Renal cortex interstitium (tissue), 11 donors: ENCODE measurements around the gene KIF1A. TPM values are rescaled to one million over a fixed set of nuclear protein-coding genes. Genes with fewer than 3 reads are reported as not detected.

ENCODE experiments used
- DNase-seq, 11 donors: peaks; one replicate each; pipeline ENCODE4 v3.0.0-alpha.2; 2013; ENCODE audit warnings: low read depth in 9 of 11, low spot score in 4 of 11; ENCODE audit errors: extremely low read depth in 1 of 11
- polyA plus RNA-seq, 3 donors: library from polyadenylated mRNA; unstranded; fragments of 120-200 nt; gene quantifications; one replicate each; pipeline ENCODE4 v1.2.1, GENCODE V29; 2013; ENCODE audit not compliant: insufficient read length in 3 of 3

The KIF1A gene
- polyA plus RNA-seq, 3 donors, result 10.7 to 14.0 (median 11.4) TPM

DNA sequence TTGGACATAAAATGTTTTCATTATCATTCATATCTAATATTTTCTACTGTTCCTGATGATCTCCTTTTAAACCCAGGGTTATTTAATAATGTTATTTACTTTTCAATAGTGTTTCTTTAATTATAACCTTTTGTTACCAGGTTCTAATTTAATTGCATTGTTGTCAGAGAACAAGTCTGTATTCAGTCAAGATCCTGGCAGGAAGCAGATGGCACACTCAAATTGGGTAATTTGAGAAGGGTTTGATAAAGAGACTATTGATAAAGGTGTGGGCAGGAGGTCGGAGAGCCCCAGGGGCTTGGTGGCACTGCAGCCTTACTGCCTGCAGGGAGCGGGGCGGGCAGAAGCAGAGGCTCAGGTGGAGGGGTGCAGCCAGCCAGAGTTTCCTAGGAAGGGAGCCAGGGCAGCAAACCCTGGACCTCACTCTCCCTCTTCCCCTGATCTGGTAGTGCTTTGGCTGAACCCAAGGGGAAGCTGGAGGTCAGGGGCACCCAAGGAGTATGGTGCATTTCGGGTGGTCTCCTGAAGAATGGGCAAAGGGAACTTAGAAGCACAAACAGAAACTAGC lies 2.3 kb upstream of the KIF1A start:
- no peak for DNase-seq

DNA sequence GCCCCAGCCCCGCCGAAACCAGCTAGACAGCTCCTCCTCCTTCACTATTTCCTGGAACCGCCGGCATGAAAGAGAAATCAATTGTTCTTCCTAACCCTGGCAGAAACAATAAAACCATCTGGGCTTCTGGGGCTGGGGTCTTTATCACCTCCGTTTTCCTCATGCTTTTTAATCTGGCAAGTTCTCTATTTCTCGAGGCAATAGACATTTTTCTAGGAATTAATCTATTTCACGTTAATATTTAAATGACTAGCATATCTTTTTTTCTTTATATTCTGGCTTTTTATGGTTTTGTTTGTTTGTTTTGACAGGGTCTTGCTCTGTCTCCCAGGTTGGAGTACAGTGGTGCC lies 1.4 kb upstream of the KIF1A start:
- no peak for DNase-seq

DNA sequence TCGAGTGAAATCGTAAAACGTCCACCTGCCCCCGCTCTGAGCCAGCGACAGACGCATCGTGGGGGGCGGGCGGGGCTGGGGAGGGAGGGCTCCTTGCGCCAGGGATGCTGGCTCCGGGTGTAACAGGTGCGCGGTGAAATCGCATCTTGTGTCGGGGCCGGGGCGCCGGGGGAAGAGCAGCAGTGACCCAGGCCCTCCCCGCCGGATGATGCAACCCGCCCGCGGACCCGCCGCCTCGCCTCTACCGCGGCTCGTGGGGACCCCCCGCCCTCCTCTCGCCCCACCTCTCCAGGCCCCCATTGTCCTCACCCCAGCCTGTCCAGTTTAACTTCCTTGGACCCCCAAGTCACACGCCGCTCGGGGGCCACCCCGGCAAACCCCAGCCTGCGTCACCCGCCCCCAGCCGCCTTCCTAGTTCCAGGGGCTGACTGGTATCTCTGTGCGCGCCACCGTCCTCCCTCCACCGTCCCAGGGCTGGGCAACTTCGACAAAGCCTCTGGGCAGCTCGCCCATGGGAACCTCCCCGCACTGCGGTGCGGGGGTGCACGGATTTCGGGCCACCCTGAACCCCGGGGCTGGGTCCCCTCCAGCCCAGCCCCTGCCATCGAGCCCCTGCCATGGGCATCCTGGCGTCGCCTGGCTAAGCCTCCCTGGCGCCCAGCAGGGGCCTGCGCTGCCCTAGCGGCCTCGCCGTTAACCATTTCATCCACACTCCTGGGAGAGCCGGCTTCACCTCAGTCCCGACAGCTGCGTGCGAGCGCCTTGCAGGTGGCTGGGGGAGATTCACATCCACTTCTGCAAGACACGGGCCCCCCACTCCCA lies 799 bp upstream of the KIF1A start:
- DNase-seq, result peak in 1 of 11 donors; percentile 15

DNA sequence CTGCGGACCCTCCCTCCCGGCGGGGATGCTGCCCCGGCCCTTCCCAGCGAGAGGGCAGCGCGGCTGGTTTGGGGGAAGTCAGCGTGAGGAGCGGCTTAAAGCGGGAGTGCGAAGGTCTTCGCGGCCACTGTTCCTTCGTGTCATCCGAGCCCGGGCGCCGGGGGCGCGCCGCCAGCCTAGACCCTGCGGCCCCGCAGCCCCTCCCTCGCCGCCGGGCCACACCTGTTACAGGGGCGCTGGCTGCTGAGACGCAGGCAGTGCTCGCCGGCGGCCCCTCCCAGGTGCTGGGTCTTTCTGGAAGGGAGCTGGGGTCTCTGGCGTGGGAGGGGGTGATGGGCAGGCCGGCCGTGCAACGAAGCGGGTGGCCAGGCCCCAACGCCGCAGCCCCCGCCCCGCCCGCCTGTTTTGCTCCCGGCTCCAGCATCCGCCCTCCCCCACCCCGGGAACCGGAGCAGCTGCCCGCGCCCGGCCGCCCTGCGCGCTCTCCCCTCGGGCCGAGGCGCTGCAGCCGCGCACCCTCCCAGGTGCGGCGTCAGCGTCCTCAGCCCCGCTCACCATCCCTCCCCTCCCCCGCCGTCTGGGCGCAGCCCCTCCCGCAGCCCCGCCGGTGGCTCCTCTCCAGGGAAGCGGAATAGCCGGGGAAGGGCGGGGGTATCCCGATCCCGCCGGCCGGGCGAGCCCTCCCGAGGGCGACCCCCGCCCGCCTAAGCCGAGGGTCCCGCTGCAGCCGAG lies 727 bp downstream of the KIF1A start:
- peak in 1 of 11 donors; percentile 30 for DNase-seq

- DNase-seq, result no peak
Measured at GRCh38 chr2:240818293-240819125, 1.5 kb downstream of the KIF1A start.

DNA sequence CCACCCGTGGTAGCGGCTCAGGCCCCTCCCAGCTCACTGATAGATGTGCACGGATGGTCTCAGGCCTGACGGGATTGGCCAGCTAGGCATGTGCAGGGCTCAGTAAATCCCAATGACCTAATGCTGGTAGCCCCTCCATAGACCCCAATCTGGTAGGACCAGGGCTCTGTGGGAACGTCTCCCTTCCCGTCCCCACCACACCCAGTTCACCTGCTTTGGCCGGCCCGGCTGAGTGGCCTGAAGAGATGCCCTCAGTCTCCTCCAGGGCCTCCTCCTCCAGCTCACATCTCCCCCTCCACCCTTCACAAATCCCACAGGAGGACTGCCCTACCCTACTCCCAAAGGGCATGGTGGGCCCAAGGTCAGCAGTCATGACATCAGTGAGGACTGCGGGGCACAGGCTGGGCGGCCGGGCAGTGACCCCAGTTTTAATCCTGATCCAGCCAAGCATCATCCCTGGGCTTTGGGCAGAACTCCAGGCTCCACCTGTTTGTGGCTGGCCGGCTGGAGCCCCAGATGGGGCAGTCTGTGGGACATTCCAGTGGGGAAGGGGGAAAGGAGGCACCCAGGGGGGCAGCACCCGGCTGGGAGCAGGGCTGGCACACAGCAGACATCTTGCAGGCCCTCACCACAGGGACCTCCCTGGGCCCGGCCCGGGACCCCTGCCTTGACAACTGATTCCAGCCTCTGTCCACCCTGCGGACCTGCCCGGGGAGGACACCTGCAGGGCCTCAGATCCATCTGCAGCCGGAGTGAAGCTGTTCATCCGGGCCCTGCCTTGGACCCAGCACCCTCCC lies 2.3 kb downstream of the KIF1A start:
- no peak for DNase-seq

- no peak for DNase-seq
Measured at GRCh38 chr2:240816584-240817495, 3.2 kb downstream of the KIF1A start.

DNA sequence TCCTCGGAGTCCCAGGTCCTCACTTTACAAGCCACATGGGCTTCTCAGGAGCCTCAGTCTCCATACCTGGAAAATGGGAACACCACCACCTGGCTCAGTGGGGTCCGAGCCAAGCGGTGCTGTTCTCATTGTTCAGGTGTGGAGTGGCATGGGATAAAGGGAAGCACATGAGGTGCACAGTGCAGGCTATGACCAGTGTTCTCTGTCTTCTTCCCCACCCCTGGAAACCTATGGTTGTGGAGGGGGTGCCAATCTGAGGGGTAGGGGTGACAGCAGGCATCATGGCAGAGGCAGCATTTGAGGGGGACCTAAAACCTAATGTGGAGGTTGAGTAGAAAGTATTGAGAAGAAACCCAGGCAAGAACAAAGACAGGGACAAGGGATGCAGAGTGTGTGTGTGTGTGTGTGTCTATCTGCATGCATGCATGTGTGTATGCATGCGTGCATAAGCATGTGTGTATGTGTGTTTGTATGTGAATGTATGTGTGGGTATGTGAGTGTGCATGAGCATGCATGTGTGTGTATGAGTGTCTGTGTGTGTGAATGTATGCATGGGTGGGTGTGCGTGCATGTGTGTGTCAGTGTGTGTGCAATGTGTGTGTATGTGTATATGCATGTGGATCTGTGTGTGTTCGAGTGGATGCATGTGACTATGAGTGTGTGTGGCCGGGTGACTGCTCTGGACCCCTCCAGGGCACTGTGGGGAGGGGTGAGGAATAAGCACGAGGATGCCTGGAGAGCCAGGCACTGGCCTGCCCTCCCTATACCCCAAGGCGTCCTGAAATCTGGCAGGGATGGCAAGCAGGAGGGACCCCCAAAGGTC lies 4.0 kb downstream of the KIF1A start:
- DNase-seq, result no peak

- DNase-seq, result no peak
Measured at GRCh38 chr2:240814946-240815760, 4.9 kb downstream of the KIF1A start.

DNA sequence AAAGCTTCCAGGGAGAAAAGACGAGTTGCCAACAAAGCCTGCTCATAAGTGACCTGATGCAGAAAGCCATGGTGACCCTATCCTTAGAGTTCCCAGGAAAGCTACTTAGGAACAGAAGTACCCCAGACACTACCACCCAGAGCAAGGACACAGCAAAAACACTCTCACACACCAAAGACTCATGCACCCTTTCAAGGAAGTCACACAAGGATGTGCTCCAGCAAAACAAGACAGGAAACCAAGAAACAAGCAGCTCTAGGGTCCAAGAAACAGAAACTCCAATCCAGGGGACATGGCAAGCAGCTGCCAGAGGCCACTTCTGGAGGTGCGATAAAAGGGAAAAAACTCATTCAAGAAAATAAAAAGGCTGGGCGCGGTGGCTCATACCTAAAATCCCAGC lies 5.7 kb downstream of the KIF1A start:
- no peak for DNase-seq

DNA sequence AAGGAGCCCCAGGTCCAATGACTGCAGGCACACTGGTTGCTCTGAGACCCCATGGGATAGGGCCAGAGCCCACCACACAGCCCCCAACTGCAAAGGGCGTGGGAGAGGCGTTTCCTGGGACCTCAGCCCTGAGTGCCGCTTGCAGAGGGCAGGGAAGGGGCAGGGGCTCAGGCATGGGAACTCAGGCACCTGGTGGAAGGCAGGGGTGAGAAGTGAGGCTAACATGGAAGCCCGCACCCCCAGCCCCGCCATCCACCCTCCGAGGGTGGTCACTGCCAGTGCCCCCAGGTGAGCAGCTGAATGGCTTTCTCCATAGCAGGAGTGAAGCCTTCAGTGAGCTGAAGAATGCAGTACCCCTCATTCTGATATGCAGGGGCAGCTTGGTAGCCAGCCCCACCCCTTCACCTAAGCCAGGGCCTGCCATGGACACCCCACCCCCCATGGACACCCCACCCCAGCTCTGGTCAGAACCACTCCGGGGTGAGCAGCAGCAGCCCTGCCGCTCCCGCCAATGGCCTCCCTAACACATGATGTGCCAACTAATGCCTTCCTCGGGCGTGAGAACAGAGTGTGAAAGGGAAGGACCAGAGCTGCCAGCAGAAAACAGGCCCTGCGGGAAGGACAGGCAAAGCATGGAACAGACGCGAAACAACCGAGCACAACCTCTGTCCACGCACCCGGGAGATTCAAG lies 6.6 kb downstream of the KIF1A start:
- DNase-seq, result no peak

- no peak for DNase-seq
Measured at GRCh38 chr2:240812721-240813120, 7.3 kb downstream of the KIF1A start.

- no peak for DNase-seq
Measured at GRCh38 chr2:240812301-240812680, 7.7 kb downstream of the KIF1A start.

DNA sequence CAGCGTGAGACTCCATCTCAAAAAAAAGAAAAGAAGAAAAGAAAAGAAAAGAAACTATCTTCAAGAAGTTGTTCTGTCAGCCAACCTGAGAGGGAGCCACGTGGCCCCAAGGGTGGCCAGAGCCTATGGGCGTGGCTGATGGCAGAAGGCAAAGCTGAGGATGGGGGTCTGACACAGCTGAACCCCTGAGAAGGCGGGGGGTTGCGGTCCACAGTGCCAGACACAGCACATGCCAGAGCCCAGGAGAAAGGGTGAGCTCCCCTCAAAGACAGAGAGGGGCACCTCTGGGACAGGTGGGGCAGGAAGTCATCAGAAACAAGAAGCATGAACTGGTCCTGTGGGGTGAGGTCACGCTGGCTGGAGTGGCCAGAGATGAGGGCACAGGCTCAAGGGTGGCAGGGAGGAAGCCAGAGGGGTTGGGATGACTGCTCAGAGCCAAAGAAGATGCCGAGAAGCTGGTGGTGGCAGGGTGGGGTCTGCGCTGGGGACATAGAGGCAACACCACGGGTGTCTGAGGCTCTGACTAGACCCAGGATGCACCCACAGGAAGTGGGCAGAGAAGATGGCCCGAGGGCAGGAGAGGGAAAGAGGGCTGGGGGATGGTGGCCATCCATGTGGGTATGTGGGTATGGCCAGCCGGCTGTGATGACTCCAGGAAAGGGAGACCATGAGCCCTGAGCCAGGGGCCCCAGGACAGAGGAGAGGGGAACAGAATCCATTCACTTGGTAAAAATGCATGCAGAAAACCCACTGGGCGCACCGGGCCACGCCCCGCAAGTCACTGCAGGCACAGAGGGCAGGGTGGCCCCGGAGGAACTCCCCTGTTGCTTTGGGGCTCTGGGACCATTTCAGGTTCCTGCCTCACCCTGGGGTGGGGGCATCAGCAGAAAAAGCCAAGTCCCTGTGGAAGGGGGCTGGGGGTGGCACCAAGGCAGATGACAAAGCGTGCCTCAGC lies 8.4 kb downstream of the KIF1A start:
- DNase-seq, result no peak
